Embryonic facial prominence (tissue), 1 donor: Measurements from ENCODE around the gene RETSAT.
A peak's percentile ranks its signal among the peaks of the same experiment; 100 is the strongest.
"Not testable (repeated sequence)": the region's sequence is repeated elsewhere in the genome, so short reads cannot be mapped to it uniquely, and the experiment has no call there.

Source experiments
- DNase-seq: peaks from one replicate; pipeline ENCODE4 v3.0.0-alpha.2; 2016; ENCODE audit errors: extremely low spot score

The RETSAT gene

GRCh38 chr2:85333877-85334276, 20.5 kb downstream of the RETSAT start:
- not testable (repeated sequence) for DNase-seq

GRCh38 chr2:85330839-85331636, 23.3 kb downstream of the RETSAT start:
- DNase-seq: no peak

DNA sequence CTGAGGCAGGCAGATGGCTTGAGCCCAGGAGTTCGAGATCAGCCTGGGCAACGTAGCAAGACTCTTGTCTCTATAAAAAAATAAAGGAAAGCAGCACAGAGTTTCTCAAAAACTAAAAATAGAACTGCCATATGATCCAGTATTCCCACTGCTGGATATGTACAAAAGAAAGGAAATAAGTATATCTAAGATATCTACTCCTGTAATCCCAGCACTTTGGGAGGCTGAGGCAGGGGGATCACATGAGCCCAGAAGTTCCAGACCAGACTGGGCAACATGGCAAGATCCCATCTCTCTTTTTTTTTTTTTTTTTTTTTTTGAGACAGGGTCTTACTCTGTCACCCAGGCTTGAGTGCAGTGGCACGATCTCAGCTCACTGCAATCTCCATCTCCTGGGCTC, 24.6 kb downstream of the RETSAT start:
- not testable (repeated sequence) for DNase-seq

- no peak for DNase-seq
These were observed 25.1 kb downstream of the RETSAT start for GRCh38 chr2:85329181-85329651.

GRCh38 chr2:85327822-85328617, 26.3 kb downstream of the RETSAT start, which contains the start of gene TGOLN2:
Gene TGOLN2 (minus strand): TSS chr2:85327989. CDS start chr2:85327962, 27 bp downstream.
- peak; percentile 93 for DNase-seq

DNA sequence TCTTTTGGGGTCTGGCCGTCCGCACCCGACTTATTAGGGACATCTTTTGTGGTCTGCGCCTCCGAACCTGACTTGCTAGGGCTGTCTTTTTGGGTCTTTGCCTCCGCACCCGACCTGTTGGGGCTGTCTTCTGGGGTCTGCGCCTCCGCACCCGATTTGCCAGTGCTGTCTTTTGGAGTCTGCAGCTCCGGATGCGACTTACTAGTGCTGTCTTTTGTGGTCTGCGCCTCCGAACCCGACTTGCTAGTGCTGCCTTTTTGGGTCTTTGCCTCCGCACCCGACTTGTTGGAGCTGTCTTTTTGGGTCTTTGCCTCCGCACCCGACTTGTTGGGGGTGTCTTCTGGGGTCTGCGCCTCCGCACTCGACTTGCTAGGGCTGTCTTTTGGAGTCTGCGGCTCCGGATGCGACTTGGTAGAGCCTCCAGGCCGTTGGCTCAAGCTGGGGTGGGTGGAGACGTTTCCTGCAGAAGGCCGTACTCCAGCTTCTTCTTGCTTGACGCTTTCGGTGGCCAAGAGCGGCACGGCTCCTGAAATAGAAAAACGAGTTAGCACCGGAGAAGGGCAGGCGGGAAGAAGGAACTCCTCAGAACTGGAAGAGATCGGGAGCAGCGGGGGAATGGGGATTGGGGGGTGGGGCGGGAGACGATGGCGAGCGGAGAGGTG, 27.0 kb downstream of the RETSAT start:
- DNase-seq: no peak

DNA sequence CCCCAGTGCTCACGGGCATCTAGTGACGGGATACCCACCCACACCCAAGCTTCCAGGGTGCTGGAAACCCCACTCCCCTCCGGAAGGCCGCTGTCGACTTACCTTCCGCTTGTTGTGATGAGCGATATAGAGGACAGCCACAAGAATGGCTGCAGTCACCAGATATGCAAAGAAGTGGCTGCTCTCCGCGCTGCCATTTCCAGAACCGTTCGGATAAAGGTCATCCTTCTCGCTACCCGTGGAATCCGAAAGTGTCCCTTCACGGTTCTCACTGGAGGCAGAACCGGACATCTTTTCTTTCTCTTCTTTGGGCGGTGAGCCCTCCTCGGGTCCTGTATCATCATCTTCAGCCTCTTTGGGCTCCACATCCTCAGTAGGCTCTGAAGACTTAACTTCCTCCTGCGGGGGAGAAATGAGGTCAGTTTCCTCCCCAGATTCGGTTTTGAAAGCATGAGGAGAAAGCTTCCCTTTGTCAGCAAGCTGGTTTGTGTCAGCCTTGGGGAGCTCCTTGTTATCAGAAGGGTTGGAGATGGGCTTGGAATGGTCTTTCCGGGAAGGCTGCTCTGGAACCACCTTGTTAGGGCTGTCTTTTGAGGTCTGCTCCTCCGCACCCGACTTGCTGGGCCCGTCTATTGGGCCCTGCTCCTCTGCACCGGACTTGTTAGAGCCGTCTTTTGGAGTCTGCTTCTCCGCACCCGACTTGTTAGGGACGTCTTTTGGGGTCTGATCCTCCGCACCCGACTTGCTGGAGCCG, 27.7 kb downstream of the RETSAT start:
- DNase-seq: no peak

DNA sequence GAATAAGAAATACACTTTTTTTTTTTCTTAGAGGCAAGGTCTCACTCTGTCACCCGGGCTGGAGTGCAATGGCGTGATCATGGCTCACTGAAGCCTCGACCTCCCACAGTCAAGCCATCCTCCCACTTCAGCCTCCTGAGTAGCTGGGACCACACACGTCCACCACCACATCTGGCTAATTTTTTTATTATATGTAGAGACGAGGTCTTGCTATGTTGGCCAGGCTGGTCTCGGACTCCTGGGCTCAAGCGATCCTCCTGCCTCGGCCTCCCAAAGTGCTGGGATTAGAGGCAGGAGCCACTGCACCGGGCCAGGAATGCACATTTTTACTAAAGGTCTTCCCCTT, 28.9 kb downstream of the RETSAT start:
- DNase-seq: no peak

DNA sequence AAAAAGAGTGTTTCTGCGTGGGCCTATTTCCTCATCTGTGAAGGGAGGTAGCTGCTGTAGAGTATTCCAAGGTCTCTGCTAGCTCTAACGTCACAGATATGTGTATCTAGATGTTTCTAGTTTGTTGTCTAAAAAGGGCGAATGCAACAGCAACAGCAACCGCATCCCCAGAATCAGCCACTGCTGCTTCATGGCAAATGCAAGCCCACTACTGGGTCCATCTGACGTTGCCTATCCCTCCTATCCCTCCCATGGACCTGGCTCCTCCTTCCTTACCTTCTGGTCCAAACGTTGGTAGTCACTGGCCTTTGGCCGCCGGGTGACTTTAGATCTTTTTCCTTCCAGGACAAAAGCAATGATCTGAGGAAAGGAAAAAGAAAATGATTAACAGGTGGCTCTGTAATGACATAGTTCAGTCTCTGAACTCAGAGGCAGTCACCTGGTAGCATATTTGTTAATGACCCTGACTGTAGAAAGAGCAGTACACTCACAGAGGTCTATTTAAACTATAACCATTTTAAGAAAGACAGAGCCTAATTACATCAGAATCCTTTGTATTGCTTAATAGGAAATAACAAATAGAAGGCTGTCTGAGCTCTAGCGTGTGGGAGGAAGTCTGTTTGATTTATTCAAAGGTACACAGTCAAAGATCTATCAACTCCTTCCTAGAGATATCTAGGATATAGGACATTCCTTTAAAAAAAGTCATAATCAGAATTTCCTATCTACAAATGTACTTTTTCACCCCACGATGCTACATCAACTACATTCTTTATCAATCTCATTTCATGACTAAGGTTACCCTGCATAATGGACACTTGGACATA, 29.5 kb downstream of the RETSAT start:
- no peak for DNase-seq

DNA sequence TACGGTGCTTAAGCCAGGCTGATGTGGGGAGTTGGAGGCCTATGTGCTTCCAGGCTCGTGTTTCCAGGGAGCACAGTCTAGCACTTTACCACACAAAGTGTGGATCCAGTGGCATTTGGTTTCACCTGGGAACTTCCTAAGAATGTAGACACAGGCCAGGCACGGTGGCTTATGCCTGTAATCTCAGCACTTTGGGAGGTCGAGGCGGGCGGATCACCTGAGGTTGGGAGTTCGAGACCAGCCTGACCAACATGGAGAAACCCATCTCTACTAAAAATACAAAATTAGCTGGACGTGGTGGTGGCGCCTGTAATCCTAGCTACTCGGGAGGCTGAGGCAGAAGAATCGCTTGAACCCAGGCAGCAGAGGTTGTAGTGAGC, 30.4 kb downstream of the RETSAT start:
- DNase-seq: not testable (repeated sequence)

- DNase-seq: no peak
These were observed 30.9 kb downstream of the RETSAT start for GRCh38 chr2:85323351-85323987.

GRCh38 chr2:85319796-85320195, 34.5 kb downstream of the RETSAT start:
- DNase-seq: no peak

DNA sequence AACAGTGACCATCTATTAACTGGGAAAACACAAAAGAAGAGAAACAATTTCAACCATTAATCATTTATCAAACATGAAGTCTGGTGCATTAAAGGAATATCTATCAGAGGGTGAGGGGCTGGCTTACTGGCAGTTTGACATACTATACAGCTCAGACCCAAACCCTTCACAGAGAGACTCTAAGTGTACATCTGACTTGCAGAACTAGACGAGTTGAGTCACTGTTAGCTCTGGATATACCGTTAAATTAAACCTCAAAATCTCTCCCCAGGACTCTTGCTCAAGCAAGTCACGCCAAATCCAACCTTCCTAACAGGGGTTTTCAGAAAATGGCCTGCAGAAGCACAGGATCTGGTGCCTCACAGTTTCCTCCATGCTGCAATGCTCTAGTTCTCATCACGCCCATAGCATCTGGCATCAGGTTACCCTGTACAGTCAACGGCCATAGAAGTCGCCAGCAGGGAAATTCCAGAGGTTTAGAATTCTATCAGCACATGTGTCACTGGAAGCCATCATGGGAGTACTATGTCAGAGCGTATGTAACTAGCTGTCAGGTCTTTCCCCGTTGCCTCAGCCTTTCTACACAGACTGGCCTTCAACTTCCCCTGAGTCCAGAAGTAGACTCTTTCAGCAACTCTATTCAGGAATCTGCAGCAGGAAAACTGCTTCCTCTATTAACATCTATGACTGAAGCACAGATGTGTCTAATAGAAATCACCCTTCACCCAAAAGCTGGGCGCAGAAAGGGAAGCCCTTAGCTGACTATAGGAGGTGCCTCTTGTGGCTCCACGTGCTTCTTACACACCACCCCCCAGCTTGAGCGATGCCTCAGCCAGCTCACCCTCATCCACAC, 35.9 kb downstream of the RETSAT start:
- DNase-seq: no peak

GRCh38 chr2:85315921-85316320, 38.4 kb downstream of the RETSAT start:
- not testable (repeated sequence) for DNase-seq

GRCh38 chr2:85314884-85315242, 39.5 kb downstream of the RETSAT start:
- DNase-seq: no peak

DNA sequence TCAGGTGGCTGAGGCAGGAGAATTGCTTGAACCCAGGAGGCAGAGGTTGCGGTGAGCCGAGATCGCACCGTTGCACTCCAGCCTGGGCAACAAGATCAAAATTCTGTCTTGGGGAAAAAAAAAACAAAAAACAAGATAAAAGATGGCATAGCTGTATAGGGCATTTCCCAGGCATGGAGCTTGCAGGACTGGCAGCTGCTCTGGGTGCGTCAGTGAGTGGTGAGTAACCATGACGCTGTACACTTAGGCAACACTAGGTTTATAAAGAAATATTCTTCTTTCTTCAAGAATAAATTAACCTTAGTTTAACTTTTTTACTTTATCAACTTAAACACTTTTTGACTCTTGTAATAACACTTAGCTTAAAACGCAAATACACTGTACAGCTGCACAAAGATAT, 41.9 kb downstream of the RETSAT start:
- no peak for DNase-seq

DNA sequence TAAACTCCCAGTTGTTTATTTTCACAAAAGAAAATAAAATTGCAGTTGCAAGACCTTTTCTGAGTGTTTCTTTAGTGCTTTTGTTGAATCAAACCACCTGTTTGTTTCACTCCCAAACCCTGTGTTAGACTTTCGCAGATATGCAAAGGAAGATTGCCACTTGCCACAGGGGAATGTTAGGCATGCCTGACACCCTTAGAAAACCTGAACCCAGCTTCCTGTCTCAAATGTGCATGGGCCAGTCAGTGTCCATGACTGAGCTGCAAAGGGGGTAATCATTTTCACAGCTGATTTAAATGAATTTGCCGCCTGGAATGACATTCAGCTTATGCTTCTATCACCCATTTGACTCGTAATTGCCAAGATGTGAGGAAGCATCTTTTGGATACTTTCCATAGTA, 44.0 kb downstream of the RETSAT start:
- no peak for DNase-seq

DNA sequence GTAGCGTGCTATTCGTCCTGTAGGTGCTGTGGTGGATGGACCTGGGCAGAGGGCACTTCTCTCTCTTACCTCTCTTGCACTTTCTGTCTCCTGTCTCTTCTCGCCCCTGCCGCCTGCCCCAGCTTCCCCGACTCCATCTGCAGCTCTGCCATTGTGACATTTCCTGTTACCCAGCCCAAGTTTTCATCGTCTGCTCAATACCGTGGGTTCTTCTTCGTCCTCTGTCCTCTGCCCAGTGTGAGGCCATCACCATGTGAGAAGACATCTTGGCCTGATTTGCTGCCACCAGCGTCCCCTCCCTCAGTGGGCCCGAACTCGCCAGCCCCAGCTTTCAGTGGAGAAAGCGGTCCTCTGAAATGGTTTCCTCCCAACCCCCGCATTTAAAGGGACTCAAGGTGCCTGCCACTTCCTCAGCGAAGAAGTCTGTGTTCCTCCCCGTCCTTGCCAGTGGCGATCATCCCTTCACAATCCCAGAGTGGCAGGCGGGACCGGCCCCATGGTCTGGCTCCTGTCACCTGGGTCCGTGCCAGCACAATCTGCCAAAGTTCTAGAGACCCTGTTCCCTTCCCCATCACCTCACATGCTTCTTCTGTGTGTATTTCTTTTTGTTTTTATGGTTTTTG, 44.5 kb downstream of the RETSAT start:
- no peak for DNase-seq
